ENCODE results near the gene SELENOO. TPM values are rescaled to one million over a fixed set of nuclear protein-coding genes. Genes with fewer than 3 reads are reported as not detected.
A peak's percentile ranks its signal among the peaks of the same experiment; 100 is the strongest.

Gene SELENOO
- total and polyA plus RNA-seq, 2 of the 13 experiments (the other 11 are each of a cell fraction or from before 2014, with no cell fraction given) = 14.4 to 19.0 TPM

- TF ChIP-seq ARID4A (CRISPR knock-in tag; IDR thresholded peaks at IDR 0.05; ENCODE audit: borderline replicate concordance) = peak; percentile 74
- peak; percentile 58; the same call in 1 of the 2 replicates for TF ChIP-seq CREB1 (IDR thresholded peaks at IDR 0.05)
- no peak for TF ChIP-seq CREB1 (CRISPR knock-in tag; IDR thresholded peaks at IDR 0.05)
- 0 out of 2 replicates have a peak, but pooled peaks have one; percentile 38 for TF ChIP-seq ZNF362 (CRISPR knock-in tag; IDR thresholded peaks at IDR 0.05; ENCODE audit: borderline replicate concordance)
- TF ChIP-seq ASH2L (IDR thresholded peaks at IDR 0.05; ENCODE audit: insufficient read length, low read depth, low read length) = peak; percentile 23
- no peak for TF ChIP-seq HNF4G (IDR thresholded peaks at IDR 0.05; ENCODE audit: borderline replicate concordance, low read depth, low read length)
- no peak for TF ChIP-seq HNF4G (CRISPR knock-in tag; IDR thresholded peaks at IDR 0.05; ENCODE audit: borderline replicate concordance, low read depth)
- TF ChIP-seq NR2C2 (CRISPR knock-in tag; IDR thresholded peaks at IDR 0.05; ENCODE audit: borderline replicate concordance) = peak; percentile 72
- TF ChIP-seq ZFX (CRISPR knock-in tag; IDR thresholded peaks at IDR 0.05; ENCODE audit: low read depth) = peak; percentile 80
- TF ChIP-seq HMG20B (CRISPR knock-in tag; conservative IDR thresholded peaks at IDR 0.05) = no peak
- 0 out of 2 replicates have a peak, but pooled peaks have one; percentile 3 for TF ChIP-seq ZFP91 (CRISPR knock-in tag; IDR thresholded peaks at IDR 0.05; ENCODE audit: borderline replicate concordance)
- peak; percentile 61; the same call in 1 of the 2 replicates for TF ChIP-seq SP4 (CRISPR knock-in tag; IDR thresholded peaks at IDR 0.05)
- TF ChIP-seq PHB2 (IDR thresholded peaks at IDR 0.05; ENCODE audit: partially characterized antibody) = no peak
- no peak for TF ChIP-seq ZNF510 (CRISPR knock-in tag; IDR thresholded peaks at IDR 0.05; ENCODE audit: low read depth)
- peak; percentile 55 to 77; a peak in 3 of 4 replicates for TF ChIP-seq POLR2A (IDR thresholded peaks at IDR 0.05; ENCODE audit: insufficient read depth in 1 of 2, low read depth in 2 of 2, low read length in 2 of 2)
- TF ChIP-seq POLR2AphosphoS5 (IDR thresholded peaks at IDR 0.05; ENCODE audit: low read depth, low read length) = peak; percentile 56
- TF ChIP-seq ZNF777 (CRISPR knock-in tag; IDR thresholded peaks at IDR 0.05) = peak; percentile 77
- no peak for TF ChIP-seq SP1 (IDR thresholded peaks at IDR 0.05)
- peak; percentile 82 for TF ChIP-seq SP1 (CRISPR knock-in tag; IDR thresholded peaks at IDR 0.05)
- 0 out of 2 replicates have a peak, but pooled peaks have one; percentile 34 for TF ChIP-seq PCBP1 (IDR thresholded peaks at IDR 0.05; ENCODE audit: borderline replicate concordance, low read depth, low read length)
- TF ChIP-seq GABPB1 (CRISPR knock-in tag; IDR thresholded peaks at IDR 0.05) = peak; percentile 95
Observed at GRCh38 chr22:50200461-50201190, at the start of gene SELENOO (continued).

Data from HepG2 (cell line).